ENCODE results near the gene MRPL12.

The MRPL12 gene

GRCh38 chr17:81702934-81703746 lies at the start of gene MRPL12:
MRPL12 (plus strand) TSS chr17:81703367; CDS start chr17:81703502, 135 bp downstream.
- DNase-seq, result peak; percentile 44 to 98 (median 91)

GRCh38 chr17:81655378-81656117 lies 47.6 kb upstream of the MRPL12 start:
- DNase-seq, result no peak

- DNase-seq, result no peak
These were observed 46.9 kb upstream of the MRPL12 start, which contains the start of gene PDE6G for GRCh38 chr17:81656118-81656743. PDE6G (minus strand) TSS chr17:81656542; CDS start chr17:81653305, 3,237 bp downstream.

GRCh38 chr17:81656835-81657234 lies 46.3 kb upstream of the MRPL12 start:
- no peak for DNase-seq

GRCh38 chr17:81659038-81659437 lies 44.1 kb upstream of the MRPL12 start:
- no peak for DNase-seq

- DNase-seq, result no peak
These were observed 42.7 kb upstream of the MRPL12 start for GRCh38 chr17:81660441-81660840.

GRCh38 chr17:81662002-81662401 lies 41.2 kb upstream of the MRPL12 start:
- DNase-seq, result no peak

- DNase-seq, result no peak
These were observed 39.1 kb upstream of the MRPL12 start for GRCh38 chr17:81664051-81664470.

GRCh38 chr17:81665205-81666091 lies 37.7 kb upstream of the MRPL12 start:
- DNase-seq, result peak in 4 of 51 donors; percentile 3 to 27 (median 20)

GRCh38 chr17:81666092-81666341 lies 37.1 kb upstream of the MRPL12 start:
- DNase-seq, result no peak

GRCh38 chr17:81666342-81667191 lies 36.6 kb upstream of the MRPL12 start, which contains the start of the genes CCDC137 and OXLD1:
CCDC137 (plus strand) TSS chr17:81666737; CDS start chr17:81666767, 30 bp downstream.
OXLD1 (minus strand) TSS chr17:81666605; CDS start chr17:81666577, 28 bp downstream.
- DNase-seq, result peak; percentile 57 to 98 (median 91)

GRCh38 chr17:81667754-81668153 lies 35.4 kb upstream of the MRPL12 start:
- no peak for DNase-seq

- no peak for DNase-seq
These were observed 30.7 kb upstream of the MRPL12 start for GRCh38 chr17:81672504-81672903.

GRCh38 chr17:81672954-81673353 lies 30.2 kb upstream of the MRPL12 start:
- DNase-seq, result no peak

- no peak for DNase-seq
These were observed 29.5 kb upstream of the MRPL12 start for GRCh38 chr17:81673561-81674258.

GRCh38 chr17:81675515-81676221 lies 27.5 kb upstream of the MRPL12 start:
- peak in 18 of 51 donors; percentile 5 to 55 (median 21) for DNase-seq

- peak in 6 of 51 donors; percentile 8 to 26 (median 13) for DNase-seq
These were observed 26.3 kb upstream of the MRPL12 start for GRCh38 chr17:81676906-81677305.

- DNase-seq, result no peak
These were observed 23.0 kb upstream of the MRPL12 start for GRCh38 chr17:81680150-81680549.

GRCh38 chr17:81681672-81682071 lies 21.5 kb upstream of the MRPL12 start:
- DNase-seq, result peak in 10 of 51 donors; percentile 7 to 30 (median 17)
